ENCODE measurements around the gene C11orf52. TPM values are rescaled to one million over a fixed set of nuclear protein-coding genes. Genes with fewer than 3 reads are reported as not detected.

The C11orf52 gene
- total RNA-seq, 3 donors from 2014 or later: 3.2 to 12.8 (median 7.7) TPM

DNA sequence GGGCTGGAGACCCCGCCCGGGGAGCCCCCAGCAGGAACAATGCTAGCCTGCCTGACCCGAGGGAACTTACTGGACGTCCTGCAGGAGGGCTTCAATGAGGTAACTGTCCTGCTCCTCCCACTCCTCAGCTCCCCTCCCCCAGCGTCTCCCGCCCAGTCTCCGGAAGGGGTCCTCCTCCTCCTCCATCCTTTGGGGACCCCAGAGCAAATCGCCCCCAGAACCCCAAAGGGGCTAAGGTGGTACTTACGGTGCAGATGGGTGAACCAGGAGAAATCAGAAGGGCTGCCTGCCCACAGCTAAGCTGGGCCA is 18.7 kb downstream of the C11orf52 start:
- peak overlapping the region; percentile 27 for H3K4me3 ChIP-seq
- no peaks in the 10 kb centered on the region for H3K9me3 ChIP-seq
- peaks cover 9% of the 10 kb centered on the region for H3K4me1 ChIP-seq (ENCODE audit: low read depth)
- ATAC-seq: no peak
- intact Hi-C loops (cut with DNase I, micrococcal nuclease): loop anchor here (5.0 to 10.0 kb wide), 2 partner anchors 40 to 47 kb away; no protein-coding TSS in a partner anchor
- no peak for DNase-seq
- TF ChIP-seq, protein P1, sequence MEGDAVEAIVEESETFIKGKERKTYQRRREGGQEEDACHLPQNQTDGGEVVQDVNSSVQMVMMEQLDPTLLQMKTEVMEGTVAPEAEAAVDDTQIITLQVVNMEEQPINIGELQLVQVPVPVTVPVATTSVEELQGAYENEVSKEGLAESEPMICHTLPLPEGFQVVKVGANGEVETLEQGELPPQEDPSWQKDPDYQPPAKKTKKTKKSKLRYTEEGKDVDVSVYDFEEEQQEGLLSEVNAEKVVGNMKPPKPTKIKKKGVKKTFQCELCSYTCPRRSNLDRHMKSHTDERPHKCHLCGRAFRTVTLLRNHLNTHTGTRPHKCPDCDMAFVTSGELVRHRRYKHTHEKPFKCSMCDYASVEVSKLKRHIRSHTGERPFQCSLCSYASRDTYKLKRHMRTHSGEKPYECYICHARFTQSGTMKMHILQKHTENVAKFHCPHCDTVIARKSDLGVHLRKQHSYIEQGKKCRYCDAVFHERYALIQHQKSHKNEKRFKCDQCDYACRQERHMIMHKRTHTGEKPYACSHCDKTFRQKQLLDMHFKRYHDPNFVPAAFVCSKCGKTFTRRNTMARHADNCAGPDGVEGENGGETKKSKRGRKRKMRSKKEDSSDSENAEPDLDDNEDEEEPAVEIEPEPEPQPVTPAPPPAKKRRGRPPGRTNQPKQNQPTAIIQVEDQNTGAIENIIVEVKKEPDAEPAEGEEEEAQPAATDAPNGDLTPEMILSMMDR (IDR thresholded peaks at IDR 0.05): no peak
- no peaks in the 10 kb centered on the region for H3K36me3 ChIP-seq (ENCODE audit: low read depth)

DNA sequence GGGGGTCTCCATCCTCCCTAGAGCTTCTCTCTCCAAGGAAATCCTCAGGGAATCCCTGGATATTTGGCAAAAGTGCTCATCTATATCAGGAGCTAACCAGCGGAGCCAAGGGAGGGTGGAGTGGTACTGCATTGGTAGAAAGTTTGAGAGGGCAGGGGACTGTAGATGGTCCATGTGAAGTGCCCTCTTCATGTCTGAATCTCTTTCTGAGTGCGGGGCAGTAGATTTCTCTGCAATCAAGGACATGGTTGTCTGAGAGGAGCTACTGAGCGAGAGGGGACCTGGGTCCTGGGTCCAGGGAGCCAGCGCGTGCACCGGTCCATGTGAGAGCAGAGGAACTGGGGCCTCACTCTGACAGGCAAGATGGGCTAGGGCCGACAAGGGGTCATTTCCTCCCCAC is 19.1 kb downstream of the C11orf52 start:
- Histone ChIP-seq H3K9me3 (no peaks in the 10 kb centered on the region), H3K4me1 (ENCODE audit: low read depth) (peaks cover 9% of the 10 kb centered on the region), H3K4me3 (no peak overlapping the region), H3K36me3 (ENCODE audit: low read depth) (no peaks in the 10 kb centered on the region)
- ATAC-seq (no peak), DNase-seq (no peak)
- intact Hi-C loops (cut with DNase I, micrococcal nuclease): loop anchor here (5.0 to 10.0 kb wide), 2 partner anchors 39 to 47 kb away; no protein-coding TSS in a partner anchor
- TF ChIP-seq, protein P1 (IDR thresholded peaks at IDR 0.05): no peak

DNA sequence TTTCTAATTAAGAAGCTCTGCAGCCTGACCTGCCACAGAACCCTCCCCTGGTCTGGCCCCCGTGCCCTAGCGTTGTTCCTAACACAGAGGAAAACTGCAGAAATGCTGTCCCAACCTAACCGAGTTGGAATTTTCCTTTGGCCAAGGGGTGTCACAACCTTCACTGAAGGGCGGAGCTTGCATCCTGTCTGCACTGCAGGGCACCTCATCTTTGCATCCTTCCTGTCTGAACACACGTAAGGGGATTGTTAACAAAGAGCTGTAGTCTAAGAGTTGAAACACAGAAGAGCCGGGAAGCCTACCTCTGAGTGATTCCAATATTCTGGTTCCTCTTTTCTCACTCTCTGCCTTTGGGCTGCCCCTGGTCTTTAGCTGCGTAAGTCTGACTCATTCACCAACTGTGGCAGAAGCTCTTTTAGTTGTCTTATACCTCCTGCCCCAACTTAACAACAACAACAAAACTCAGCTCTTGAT is 20.0 kb downstream of the C11orf52 start:
- no peak overlapping the region for H3K4me3 ChIP-seq
- DNase-seq (no peak), ATAC-seq (peak; percentile 12)
- TF ChIP-seq, protein P1 (IDR thresholded peaks at IDR 0.05): no peak
- intact Hi-C loops (cut with DNase I, micrococcal nuclease): loop anchor here (5.0 to 10.0 kb wide), 2 partner anchors 39 to 46 kb away; no protein-coding TSS in a partner anchor
- no peaks in the 10 kb centered on the region for H3K36me3 ChIP-seq (ENCODE audit: low read depth)
- peaks cover 9% of the 10 kb centered on the region for H3K4me1 ChIP-seq (ENCODE audit: low read depth)
- no peaks in the 10 kb centered on the region for H3K9me3 ChIP-seq

DNA sequence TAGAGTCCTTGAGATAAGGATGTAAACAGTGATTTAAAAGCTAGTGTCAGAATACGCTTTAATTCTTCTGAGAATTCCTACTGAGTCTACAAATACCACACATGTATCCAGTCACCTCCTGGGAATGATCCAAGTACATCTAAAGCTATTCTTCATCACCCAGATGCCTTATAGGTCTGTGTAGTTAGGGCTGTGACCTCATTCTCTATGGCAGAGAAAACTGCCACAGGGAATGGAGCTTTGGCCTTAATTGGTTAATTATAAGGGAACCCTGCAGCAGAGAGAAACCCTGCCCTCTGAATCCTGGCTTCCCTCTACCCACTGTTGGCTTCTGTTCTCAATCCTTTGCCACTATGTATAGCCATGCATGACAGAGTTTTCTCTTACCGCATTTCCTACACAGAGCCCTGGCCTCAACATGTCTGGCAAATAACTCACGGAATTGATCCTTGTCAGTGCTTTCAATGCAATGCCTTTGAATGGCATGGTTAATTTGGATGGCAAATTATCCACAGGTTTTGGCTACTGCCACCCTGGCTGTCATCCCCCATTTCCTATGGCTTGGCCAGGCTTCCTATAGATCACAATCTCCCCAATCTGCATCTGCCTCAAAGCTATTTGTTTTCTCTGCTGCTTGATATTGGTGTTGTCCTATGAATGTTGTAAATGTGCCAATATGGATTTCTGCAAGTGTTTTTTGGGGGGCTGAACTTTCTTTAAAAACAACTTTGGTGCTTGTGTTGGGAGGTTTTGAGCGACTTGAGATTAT is 21.3 kb downstream of the C11orf52 start:
- Histone ChIP-seq H3K9me3 (no peaks in the 10 kb centered on the region), H3K4me1 (ENCODE audit: low read depth) (peaks cover 9% of the 10 kb centered on the region), H3K4me3 (no peak overlapping the region), H3K36me3 (ENCODE audit: low read depth) (no peaks in the 10 kb centered on the region)
- intact Hi-C loops (cut with DNase I, micrococcal nuclease): loop anchor here (5.0 to 10.0 kb wide), 2 partner anchors 37 to 45 kb away; no protein-coding TSS in a partner anchor
- ATAC-seq (no peak), DNase-seq (no peak)
- TF ChIP-seq, protein P1 (IDR thresholded peaks at IDR 0.05): no peak

DNA sequence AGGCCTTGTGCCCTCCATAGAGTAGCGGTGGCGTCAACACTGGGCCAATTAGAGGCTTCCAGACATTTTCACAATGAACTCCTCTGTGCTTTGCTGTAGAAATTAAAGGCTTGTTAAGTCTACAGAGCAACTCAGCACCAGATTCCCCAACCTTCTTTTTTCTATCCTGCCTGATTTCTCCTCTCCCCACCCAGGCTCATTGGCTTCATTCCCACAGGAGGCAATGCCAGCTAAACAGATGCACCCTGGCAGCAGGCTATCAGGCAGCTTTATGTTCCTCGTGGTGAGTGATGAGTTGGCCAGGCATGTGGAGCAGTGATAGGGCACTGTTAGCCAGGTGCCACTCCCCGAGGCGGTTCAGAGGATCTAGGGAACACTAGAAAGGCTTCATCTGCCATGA is 23.2 kb downstream of the C11orf52 start:
- Histone ChIP-seq H3K4me1 (ENCODE audit: low read depth) (peaks cover 5% of the 10 kb centered on the region), H3K4me3 (no peak overlapping the region), H3K36me3 (ENCODE audit: low read depth) (no peaks in the 10 kb centered on the region), H3K9me3 (no peaks in the 10 kb centered on the region)
- ATAC-seq (peak; percentile 41), DNase-seq (no peak)
- TF ChIP-seq, protein P1 (IDR thresholded peaks at IDR 0.05): no peak
- intact Hi-C loops (cut with DNase I, micrococcal nuclease): no loop called here

Data from mucosa of descending colon (tissue), 3 donors.